SK-N-SH treated with all-trans-retinoic acid at 6 μM for 48 hours (cell line): ENCODE measurements around the gene RTF1.

Experiments used
- ATAC-seq: fragments of 200-7000 bp; cut with Tn5 transposase; 3 replicates; pipeline ENCODE4 v1.9.1; 2020; ENCODE audit warnings: mild to moderate bottlenecking, moderate library complexity
- ARNTL ChIP-seq: fragments of 450-650 bp; formaldehyde crosslinking; IDR thresholded peaks from 2 replicates; pipeline ENCODE4 v1.5.0; 2020; ENCODE audit warnings: low read depth, mild to moderate bottlenecking, moderate library complexity, borderline replicate concordance
- BACH2 ChIP-seq: fragments of 250-450 bp; sonication (Bioruptor Pico); IDR thresholded peaks from 2 replicates; pipeline ENCODE4 v1.9.0; 2021; ENCODE audit warnings: mild to moderate bottlenecking, borderline replicate concordance
- CSDC2 ChIP-seq: fragments of 250-450 bp; sonication (Bioruptor Pico); IDR thresholded peaks from 2 replicates; pipeline ENCODE4 v1.5.0; 2020; ENCODE audit warnings: mild to moderate bottlenecking, moderate library complexity
- CSRNP3 ChIP-seq: fragments of 250-450 bp; sonication (Bioruptor Pico); IDR thresholded peaks from 2 replicates; pipeline ENCODE4 v1.5.1; 2021; ENCODE audit warnings: mild to moderate bottlenecking, moderate library complexity
- ESRRG ChIP-seq: fragments of 250-450 bp; sonication (Bioruptor Pico); IDR thresholded peaks from 2 replicates; pipeline ENCODE4 v1.6.1; 2021; ENCODE audit warnings: mild to moderate bottlenecking
- ISL1 ChIP-seq: fragments of 250-450 bp; sonication (Bioruptor Pico); IDR thresholded peaks from 2 replicates; pipeline ENCODE4 v2.1.2; 2022; ENCODE audit warnings: mild to moderate bottlenecking, moderate library complexity
- OSR1 ChIP-seq: fragments of 250-450 bp; sonication (Bioruptor Pico); IDR thresholded peaks from 2 replicates; pipeline ENCODE4 v1.8.0; 2022; ENCODE audit warnings: moderate library complexity, mild to moderate bottlenecking, inconsistent platforms
- PPARA ChIP-seq: fragments of 250-450 bp; sonication (Bioruptor Pico); IDR thresholded peaks from 2 replicates; pipeline ENCODE4 v1.5.0; 2020; ENCODE audit warnings: mild to moderate bottlenecking, borderline replicate concordance
- RARB ChIP-seq: fragments of 250-450 bp; sonication (Bioruptor Pico); IDR thresholded peaks from 2 replicates; pipeline ENCODE4 v1.8.0; 2021; ENCODE audit warnings: mild to moderate bottlenecking, moderate library complexity
- SNAI2 ChIP-seq: fragments of 250-450 bp; sonication (Bioruptor Pico); IDR thresholded peaks from 2 replicates; pipeline ENCODE4 v1.5.0; 2020; ENCODE audit warnings: mild to moderate bottlenecking, moderate library complexity
- TCF4 ChIP-seq: fragments of 250-450 bp; sonication (Bioruptor Pico); IDR thresholded peaks from 2 replicates; pipeline ENCODE4 v1.8.0; 2021; ENCODE audit warnings: mild to moderate bottlenecking, moderate library complexity, borderline replicate concordance
- TOX ChIP-seq: fragments of 250-450 bp; sonication (Bioruptor Pico); IDR thresholded peaks from 2 replicates; pipeline ENCODE4 v1.8.0; 2021; ENCODE audit warnings: mild to moderate bottlenecking, moderate library complexity, borderline replicate concordance
- TSHZ2 ChIP-seq: fragments of 250-450 bp; sonication (Bioruptor Pico); IDR thresholded peaks from 2 replicates; pipeline ENCODE4 v1.5.0; 2020; ENCODE audit warnings: mild to moderate bottlenecking, moderate library complexity
- ZC3H10 ChIP-seq: fragments of 250-450 bp; sonication (Bioruptor Pico); IDR thresholded peaks from 2 replicates; pipeline ENCODE4 v1.5.1; 2021; ENCODE audit warnings: mild to moderate bottlenecking, moderate library complexity
- ZFP3 ChIP-seq: fragments of 250-450 bp; sonication (Bioruptor Pico); IDR thresholded peaks from 2 replicates; pipeline ENCODE4 v1.5.0; 2020; ENCODE audit warnings: mild to moderate bottlenecking, moderate library complexity
- ZFP30 ChIP-seq: fragments of 450-650 bp; formaldehyde crosslinking; IDR thresholded peaks from 2 replicates; pipeline ENCODE4 v1.5.0; 2022; ENCODE audit warnings: mild to moderate bottlenecking, moderate library complexity
- ZNF565 ChIP-seq: fragments of 450-650 bp; formaldehyde crosslinking; conservative IDR thresholded peaks from 2 replicates; pipeline ENCODE4 v1.5.0; 2020; ENCODE audit warnings: low read depth, mild to moderate bottlenecking, moderate library complexity
- ZNF70 ChIP-seq: fragments of 450-650 bp; formaldehyde crosslinking; IDR thresholded peaks from 2 replicates; pipeline ENCODE4 v1.5.0; 2020; ENCODE audit warnings: mild to moderate bottlenecking, moderate library complexity
- TF ChIP-seq, protein P1 (sequence below): fragments of 250-450 bp; sonication (Bioruptor Pico); IDR thresholded peaks from 2 replicates; pipeline ENCODE4 v1.8.0; 2021; ENCODE audit warnings: low read depth, mild to moderate bottlenecking, moderate library complexity, borderline replicate concordance
- TF ChIP-seq, protein P2 (sequence below): fragments of 250-450 bp; sonication (Bioruptor Pico); IDR thresholded peaks from 2 replicates; pipeline ENCODE4 v1.5.1; 2020; ENCODE audit warnings: low read depth, mild to moderate bottlenecking, moderate library complexity
- TF ChIP-seq, protein P3 (sequence below): fragments of 250-450 bp; sonication (Bioruptor Pico); IDR thresholded peaks from 2 replicates; pipeline ENCODE4 v1.8.0; 2020; ENCODE audit warnings: mild to moderate bottlenecking, moderate library complexity, borderline replicate concordance

Gene RTF1

GRCh38 chr15:41401904-41402267, 15.0 kb upstream of the RTF1 start:
- peak; percentile 52 for ATAC-seq
- TF ChIP-seq, protein P1, sequence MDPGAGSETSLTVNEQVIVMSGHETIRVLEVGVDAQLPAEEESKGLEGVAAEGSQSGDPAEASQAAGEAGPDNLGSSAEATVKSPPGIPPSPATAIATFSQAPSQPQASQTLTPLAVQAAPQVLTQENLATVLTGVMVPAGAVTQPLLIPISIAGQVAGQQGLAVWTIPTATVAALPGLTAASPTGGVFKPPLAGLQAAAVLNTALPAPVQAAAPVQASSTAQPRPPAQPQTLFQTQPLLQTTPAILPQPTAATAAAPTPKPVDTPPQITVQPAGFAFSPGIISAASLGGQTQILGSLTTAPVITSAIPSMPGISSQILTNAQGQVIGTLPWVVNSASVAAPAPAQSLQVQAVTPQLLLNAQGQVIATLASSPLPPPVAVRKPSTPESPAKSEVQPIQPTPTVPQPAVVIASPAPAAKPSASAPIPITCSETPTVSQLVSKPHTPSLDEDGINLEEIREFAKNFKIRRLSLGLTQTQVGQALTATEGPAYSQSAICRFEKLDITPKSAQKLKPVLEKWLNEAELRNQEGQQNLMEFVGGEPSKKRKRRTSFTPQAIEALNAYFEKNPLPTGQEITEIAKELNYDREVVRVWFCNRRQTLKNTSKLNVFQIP (CRISPR knock-in tag): no peak
- no peak for TF ChIP-seq ISL1
- TF ChIP-seq CSRNP3: no peak

DNA sequence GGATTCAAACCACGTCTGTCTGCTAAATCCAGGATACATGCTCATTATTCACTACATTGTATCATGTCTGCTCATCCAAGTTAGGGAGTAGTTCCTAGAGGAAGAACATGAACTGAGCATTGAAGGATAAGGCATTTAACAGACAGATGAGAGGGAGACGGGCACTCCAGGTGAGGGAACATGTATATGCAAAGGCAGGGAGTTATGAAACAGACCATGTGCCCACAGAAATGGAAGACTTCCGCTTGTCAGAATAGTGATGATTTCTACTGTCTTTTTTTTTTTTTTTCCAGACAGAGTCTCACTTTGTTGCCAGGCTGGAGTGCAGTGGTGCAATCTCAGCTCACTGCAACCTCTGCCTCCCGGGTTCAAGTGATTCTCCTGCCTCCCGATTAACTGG, 9.6 kb upstream of the RTF1 start:
- no peak for ATAC-seq
- TF ChIP-seq ZC3H10: no peak

- TF ChIP-seq OSR1 (CRISPR knock-in tag) (no peak), BACH2 (CRISPR knock-in tag) (no peak), SNAI2 (no peak)
- no peak for ATAC-seq
Observed at GRCh38 chr15:41408234-41408641, 8.7 kb upstream of the RTF1 start.

DNA sequence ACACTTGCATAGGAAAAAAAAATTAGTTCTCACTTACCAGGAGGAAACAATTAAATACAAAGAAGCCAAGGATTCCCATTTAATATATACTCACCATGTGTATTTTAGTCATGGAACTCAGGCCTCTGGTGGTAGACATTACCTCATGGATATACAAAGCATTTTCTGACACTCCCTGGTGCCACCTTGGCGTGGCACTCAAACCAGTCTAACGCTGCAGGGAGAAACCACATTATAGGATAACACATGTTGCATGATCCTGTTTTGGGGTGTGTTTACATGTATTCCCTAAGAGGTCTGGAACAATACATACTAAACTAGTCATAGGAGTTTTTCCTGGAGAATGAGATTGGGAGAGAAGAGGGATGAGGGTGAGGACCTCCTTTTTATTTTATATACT, 5.9 kb upstream of the RTF1 start:
- ATAC-seq: no peak
- TF ChIP-seq CSRNP3 (no peak), TSHZ2 (no peak), RARB (CRISPR knock-in tag) (no peak), PPARA (CRISPR knock-in tag) (no peak), TOX (CRISPR knock-in tag) (no peak), ZFP30 (CRISPR knock-in tag) (no peak), ISL1 (no peak), CSDC2 (no peak), ZFP3 (CRISPR knock-in tag) (no peak), ZNF70 (CRISPR knock-in tag) (no peak), ZNF565 (no peak)
- TF ChIP-seq, protein P2, sequence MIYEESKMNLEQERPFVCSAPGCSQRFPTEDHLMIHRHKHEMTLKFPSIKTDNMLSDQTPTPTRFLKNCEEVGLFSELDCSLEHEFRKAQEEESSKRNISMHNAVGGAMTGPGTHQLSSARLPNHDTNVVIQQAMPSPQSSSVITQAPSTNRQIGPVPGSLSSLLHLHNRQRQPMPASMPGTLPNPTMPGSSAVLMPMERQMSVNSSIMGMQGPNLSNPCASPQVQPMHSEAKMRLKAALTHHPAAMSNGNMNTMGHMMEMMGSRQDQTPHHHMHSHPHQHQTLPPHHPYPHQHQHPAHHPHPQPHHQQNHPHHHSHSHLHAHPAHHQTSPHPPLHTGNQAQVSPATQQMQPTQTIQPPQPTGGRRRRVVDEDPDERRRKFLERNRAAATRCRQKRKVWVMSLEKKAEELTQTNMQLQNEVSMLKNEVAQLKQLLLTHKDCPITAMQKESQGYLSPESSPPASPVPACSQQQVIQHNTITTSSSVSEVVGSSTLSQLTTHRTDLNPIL (CRISPR knock-in tag): no peak

GRCh38 chr15:41411441-41411840, 5.5 kb upstream of the RTF1 start:
- no peak for TF ChIP-seq ESRRG (CRISPR knock-in tag)
- TF ChIP-seq, protein P3, sequence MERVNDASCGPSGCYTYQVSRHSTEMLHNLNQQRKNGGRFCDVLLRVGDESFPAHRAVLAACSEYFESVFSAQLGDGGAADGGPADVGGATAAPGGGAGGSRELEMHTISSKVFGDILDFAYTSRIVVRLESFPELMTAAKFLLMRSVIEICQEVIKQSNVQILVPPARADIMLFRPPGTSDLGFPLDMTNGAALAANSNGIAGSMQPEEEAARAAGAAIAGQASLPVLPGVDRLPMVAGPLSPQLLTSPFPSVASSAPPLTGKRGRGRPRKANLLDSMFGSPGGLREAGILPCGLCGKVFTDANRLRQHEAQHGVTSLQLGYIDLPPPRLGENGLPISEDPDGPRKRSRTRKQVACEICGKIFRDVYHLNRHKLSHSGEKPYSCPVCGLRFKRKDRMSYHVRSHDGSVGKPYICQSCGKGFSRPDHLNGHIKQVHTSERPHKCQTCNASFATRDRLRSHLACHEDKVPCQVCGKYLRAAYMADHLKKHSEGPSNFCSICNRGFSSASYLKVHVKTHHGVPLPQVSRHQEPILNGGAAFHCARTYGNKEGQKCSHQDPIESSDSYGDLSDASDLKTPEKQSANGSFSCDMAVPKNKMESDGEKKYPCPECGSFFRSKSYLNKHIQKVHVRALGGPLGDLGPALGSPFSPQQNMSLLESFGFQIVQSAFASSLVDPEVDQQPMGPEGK (CRISPR knock-in tag): no peak
- TF ChIP-seq, protein P1 (CRISPR knock-in tag): no peak
- TF ChIP-seq PPARA (CRISPR knock-in tag): no peak
- TF ChIP-seq, protein P2 (CRISPR knock-in tag): no peak
- no peak for TF ChIP-seq OSR1 (CRISPR knock-in tag)
- no peak for TF ChIP-seq CSDC2
- no peak for TF ChIP-seq TCF4
- TF ChIP-seq ARNTL (CRISPR knock-in tag): no peak
- no peak for ATAC-seq
